ENCODE results near the gene TXK. TPM values are rescaled to one million over a fixed set of nuclear protein-coding genes. Genes with fewer than 3 reads are reported as not detected.

TXK gene
- total and polyA plus RNA-seq, 2 of the 13 experiments (the other 11 are each of a cell fraction or from before 2014, with no cell fraction given): not detected

- TF ChIP-seq ZNF382 (CRISPR knock-in tag; IDR thresholded peaks at IDR 0.05; ENCODE audit: borderline replicate concordance) (no peak), GABPA (IDR thresholded peaks at IDR 0.05; ENCODE audit: low read depth, low read length) (no peak), GABPA (CRISPR knock-in tag; IDR thresholded peaks at IDR 0.05; ENCODE audit: low read depth) (no peak), ZNF784 (CRISPR knock-in tag; IDR thresholded peaks at IDR 0.05; ENCODE audit: borderline replicate concordance) (no peak), ZNF550 (CRISPR knock-in tag; IDR thresholded peaks at IDR 0.05; ENCODE audit: borderline replicate concordance) (no peak), KIAA2018 (CRISPR knock-in tag; IDR thresholded peaks at IDR 0.05; ENCODE audit: borderline replicate concordance) (no peak), ZNF317 (CRISPR knock-in tag; IDR thresholded peaks at IDR 0.05) (no peak), ISX (CRISPR knock-in tag; conservative IDR thresholded peaks at IDR 0.05) (no peak)
Observed at GRCh38 chr4:48073567-48074103, 60.4 kb downstream of the TXK start (continued).

All from HepG2 (cell line).